22Rv1 (cell line): Measurements from ENCODE around the gene KRTAP10-2.

Experiments
- ZFX ChIP-seq: fragments of 450-650 bp; IDR thresholded peaks from 2 replicates; pipeline ENCODE4 v1.6.1; 2017; ENCODE audit warnings: antibody characterized with exemption, borderline replicate concordance
- TF ChIP-seq, protein P1 (sequence below): fragments of 450-650 bp; IDR thresholded peaks from 2 replicates; pipeline ENCODE4 v1.5.1; 2017; ENCODE audit warnings: mild to moderate bottlenecking

DNA sequence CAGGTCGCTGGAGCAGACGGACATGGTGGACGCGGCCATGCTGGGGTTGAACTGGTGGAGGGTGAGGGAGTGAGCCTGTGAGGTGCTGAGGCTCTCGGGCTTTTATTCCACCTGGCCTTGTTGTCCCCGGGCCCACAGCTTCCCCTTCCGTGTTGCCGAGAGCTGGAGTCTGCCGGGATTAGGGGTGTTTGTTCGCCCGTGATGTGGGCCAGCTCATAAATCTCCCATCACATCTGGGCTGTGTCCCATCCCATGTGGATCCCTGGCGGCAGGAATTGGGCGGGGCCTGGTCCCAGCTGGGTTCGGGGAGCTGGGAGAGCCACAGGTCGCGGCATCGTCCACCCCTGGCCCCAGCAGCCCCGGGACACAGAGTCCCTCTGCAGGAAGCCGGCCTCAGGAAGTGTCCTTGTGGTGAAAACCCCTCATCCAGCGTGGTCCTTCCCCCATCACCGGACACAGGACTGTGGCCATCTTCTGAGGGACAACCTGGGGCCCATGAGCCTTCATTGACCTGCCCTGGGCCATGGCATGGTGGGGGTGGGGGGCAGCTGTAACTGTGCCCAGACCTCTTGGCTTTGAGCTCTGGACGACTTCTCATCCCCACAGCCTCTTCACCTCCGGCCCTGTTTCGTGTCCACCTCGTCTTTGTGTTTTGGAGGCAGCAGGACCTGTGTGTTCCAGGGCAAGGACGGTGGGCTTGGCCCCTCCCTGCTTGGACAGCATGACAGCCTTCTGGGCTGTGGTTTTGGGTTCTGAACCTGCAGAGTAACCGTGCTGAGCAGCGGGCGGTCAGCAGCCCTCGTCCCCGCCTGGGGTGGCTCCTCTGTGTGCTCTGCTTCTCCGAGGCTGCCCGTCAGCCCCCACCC, 41.4 kb upstream of the KRTAP10-2 start, which contains the start of gene KRTAP10-6:
- TF ChIP-seq, protein P1, sequence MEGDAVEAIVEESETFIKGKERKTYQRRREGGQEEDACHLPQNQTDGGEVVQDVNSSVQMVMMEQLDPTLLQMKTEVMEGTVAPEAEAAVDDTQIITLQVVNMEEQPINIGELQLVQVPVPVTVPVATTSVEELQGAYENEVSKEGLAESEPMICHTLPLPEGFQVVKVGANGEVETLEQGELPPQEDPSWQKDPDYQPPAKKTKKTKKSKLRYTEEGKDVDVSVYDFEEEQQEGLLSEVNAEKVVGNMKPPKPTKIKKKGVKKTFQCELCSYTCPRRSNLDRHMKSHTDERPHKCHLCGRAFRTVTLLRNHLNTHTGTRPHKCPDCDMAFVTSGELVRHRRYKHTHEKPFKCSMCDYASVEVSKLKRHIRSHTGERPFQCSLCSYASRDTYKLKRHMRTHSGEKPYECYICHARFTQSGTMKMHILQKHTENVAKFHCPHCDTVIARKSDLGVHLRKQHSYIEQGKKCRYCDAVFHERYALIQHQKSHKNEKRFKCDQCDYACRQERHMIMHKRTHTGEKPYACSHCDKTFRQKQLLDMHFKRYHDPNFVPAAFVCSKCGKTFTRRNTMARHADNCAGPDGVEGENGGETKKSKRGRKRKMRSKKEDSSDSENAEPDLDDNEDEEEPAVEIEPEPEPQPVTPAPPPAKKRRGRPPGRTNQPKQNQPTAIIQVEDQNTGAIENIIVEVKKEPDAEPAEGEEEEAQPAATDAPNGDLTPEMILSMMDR: no peak
- no peak for TF ChIP-seq ZFX
